ENCODE measurements around the gene BRCC3.

BRCC3 gene

GRCh38 chrX:155070975-155071693 is at the start of gene BRCC3, which contains the start of the genes CMC4 and MTCP1:
TSS of gene BRCC3 (plus strand) at chrX:155071508. CDS start at chrX:155071528, 20 bp downstream.
TSS of gene CMC4 (minus strand) at chrX:155071136. CDS start at chrX:155064023, 7,113 bp downstream.
TSS of gene MTCP1 (minus strand) at chrX:155071136. CDS start at chrX:155066010, 5,126 bp downstream.
- DNase-seq = peak; percentile 88

GRCh38 chrX:155022585-155022984 is 48.7 kb upstream of the BRCC3 start, which contains the start of gene F8:
TSS of gene F8 (minus strand) at chrX:155022723. CDS start at chrX:155022552, 171 bp downstream.
- peak; percentile 7 for DNase-seq

- DNase-seq = no peak
These were observed 47.1 kb upstream of the BRCC3 start for GRCh38 chrX:155023907-155024833.

GRCh38 chrX:155026420-155026726 is 44.9 kb upstream of the BRCC3 start:
- DNase-seq = no peak

- peak; percentile 93 for DNase-seq
These were observed 44.4 kb upstream of the BRCC3 start, which contains the start of gene FUNDC2 for GRCh38 chrX:155026727-155027508. TSS of gene FUNDC2 (plus strand) at chrX:155026844. CDS start at chrX:155026939, 95 bp downstream.

GRCh38 chrX:155027509-155028066 is 43.7 kb upstream of the BRCC3 start:
- no peak for DNase-seq

GRCh38 chrX:155028129-155028528 is 43.2 kb upstream of the BRCC3 start:
- DNase-seq = no peak

GRCh38 chrX:155028877-155029291 is 42.4 kb upstream of the BRCC3 start:
- no peak for DNase-seq

GRCh38 chrX:155031657-155032056 is 39.7 kb upstream of the BRCC3 start:
- no peak for DNase-seq

GRCh38 chrX:155035688-155036087 is 35.6 kb upstream of the BRCC3 start:
- DNase-seq = no peak

- no peak for DNase-seq
These were observed 25.0 kb upstream of the BRCC3 start for GRCh38 chrX:155046129-155046810.

GRCh38 chrX:155046811-155047528 is 24.3 kb upstream of the BRCC3 start:
- no peak for DNase-seq

- DNase-seq = peak; percentile 39
These were observed 22.2 kb upstream of the BRCC3 start for GRCh38 chrX:155048977-155049619.

GRCh38 chrX:155052738-155053498 is 18.4 kb upstream of the BRCC3 start:
- DNase-seq = no peak

GRCh38 chrX:155053656-155054055 is 17.7 kb upstream of the BRCC3 start:
- DNase-seq = no peak

- no peak for DNase-seq
These were observed 17.1 kb upstream of the BRCC3 start for GRCh38 chrX:155054255-155054654.

- DNase-seq = no peak
These were observed 15.8 kb upstream of the BRCC3 start for GRCh38 chrX:155055494-155055893.

GRCh38 chrX:155056471-155056870 is 14.8 kb upstream of the BRCC3 start:
- no peak for DNase-seq

- DNase-seq = peak; percentile 41
These were observed 14.2 kb upstream of the BRCC3 start for GRCh38 chrX:155056877-155057792.

Data from GDM1 (cell line).